ENCODE data around the gene SMS. TPM values are rescaled to one million over a fixed set of nuclear protein-coding genes. Genes with fewer than 3 reads are reported as not detected.

SMS gene
- total RNA-seq, 2 donors from 2014 or later: 57.0 to 116 TPM

DNA sequence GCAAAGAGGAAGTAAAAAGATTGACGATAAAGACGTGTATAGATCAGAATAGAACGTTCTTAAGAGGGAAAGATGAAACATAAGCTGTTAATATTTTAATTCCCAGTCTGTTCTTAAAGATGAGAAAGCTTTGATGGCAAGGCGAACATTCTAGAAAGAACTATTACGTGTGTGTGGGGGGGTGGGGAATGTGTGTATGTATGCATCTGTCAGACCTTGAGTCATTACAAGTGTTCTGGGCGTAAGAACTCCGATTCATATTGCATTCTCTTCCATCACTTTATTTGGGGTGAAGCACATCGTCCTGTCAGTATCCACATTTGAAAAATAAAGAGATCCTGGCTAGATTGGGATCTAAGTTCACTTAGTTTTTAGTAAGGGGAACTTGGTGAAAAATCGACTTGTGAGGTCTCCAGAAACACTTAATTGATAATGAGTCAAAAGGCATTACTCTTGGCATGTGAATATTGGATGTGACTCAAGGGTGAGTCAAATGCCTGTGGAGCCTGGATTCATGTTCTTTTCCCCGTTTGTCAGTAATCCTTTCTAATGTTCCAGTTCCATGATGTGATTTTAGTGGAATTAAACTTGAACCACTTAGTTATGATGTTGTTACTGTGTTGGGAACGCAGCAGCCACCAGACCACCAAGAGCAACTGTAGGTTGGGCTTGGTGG, 3.1 kb downstream of the SMS start:
- no peaks in the 10 kb centered on the region for H3K27me3 ChIP-seq (replicated peaks; ENCODE audit: insufficient read depth)
- H3K9me3 ChIP-seq: no peaks in the 10 kb centered on the region
- no peaks in the 10 kb centered on the region for H3K36me3 ChIP-seq
- no peaks in the 10 kb centered on the region for H3K4me1 ChIP-seq (replicated peaks)
- WGBS: 35% methylated on average over 11 of the region's 11 CpGs
- no peak overlapping the region for H3K4me3 ChIP-seq
- no peak for TF ChIP-seq POLR2AphosphoS5 (IDR thresholded peaks at IDR 0.05)
- TF ChIP-seq POLR2A (IDR thresholded peaks at IDR 0.05): no peak
- TF ChIP-seq, protein P1, sequence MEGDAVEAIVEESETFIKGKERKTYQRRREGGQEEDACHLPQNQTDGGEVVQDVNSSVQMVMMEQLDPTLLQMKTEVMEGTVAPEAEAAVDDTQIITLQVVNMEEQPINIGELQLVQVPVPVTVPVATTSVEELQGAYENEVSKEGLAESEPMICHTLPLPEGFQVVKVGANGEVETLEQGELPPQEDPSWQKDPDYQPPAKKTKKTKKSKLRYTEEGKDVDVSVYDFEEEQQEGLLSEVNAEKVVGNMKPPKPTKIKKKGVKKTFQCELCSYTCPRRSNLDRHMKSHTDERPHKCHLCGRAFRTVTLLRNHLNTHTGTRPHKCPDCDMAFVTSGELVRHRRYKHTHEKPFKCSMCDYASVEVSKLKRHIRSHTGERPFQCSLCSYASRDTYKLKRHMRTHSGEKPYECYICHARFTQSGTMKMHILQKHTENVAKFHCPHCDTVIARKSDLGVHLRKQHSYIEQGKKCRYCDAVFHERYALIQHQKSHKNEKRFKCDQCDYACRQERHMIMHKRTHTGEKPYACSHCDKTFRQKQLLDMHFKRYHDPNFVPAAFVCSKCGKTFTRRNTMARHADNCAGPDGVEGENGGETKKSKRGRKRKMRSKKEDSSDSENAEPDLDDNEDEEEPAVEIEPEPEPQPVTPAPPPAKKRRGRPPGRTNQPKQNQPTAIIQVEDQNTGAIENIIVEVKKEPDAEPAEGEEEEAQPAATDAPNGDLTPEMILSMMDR (IDR thresholded peaks at IDR 0.05): no peak
- intact Hi-C loops (cut with DNase I): no loop called here
- DNase-seq (ENCODE audit: low spot score): no peak
- H3K27ac ChIP-seq: no peak overlapping the region

DNA sequence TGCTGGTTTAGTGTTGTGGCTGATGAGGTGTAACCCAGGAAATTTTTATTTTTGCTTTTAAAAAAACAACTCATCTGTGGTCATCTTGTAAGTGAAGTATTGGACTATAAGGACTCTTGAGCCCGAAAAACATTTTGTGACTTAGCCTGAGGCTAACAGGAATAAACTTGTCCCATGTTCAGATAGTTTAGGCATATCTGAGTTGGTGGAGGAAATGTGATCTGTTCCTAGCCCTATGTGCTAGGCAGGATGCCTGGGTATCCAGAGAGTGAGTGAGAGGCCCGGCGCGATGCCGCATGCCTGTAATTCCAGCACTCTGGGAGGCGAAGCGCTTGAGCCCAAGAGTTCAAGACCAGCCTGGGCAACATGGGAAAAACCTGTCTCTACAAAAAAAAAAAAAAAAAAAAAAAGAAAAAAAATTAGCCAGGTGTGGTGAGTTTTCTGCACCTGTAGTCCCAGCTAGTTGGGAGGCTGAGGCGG, 3.7 kb downstream of the SMS start:
- no peak for DNase-seq (ENCODE audit: low spot score)
- TF ChIP-seq POLR2AphosphoS5 (IDR thresholded peaks at IDR 0.05) (no peak), POLR2A (IDR thresholded peaks at IDR 0.05) (no peak)
- TF ChIP-seq, protein P1 (IDR thresholded peaks at IDR 0.05): no peak
- no peaks in the 10 kb centered on the region for H3K4me1 ChIP-seq (replicated peaks)
- no peaks in the 10 kb centered on the region for H3K9me3 ChIP-seq
- intact Hi-C loops (cut with DNase I): no loop called here
- no peaks in the 10 kb centered on the region for H3K36me3 ChIP-seq
- no peak overlapping the region for H3K4me3 ChIP-seq
- H3K27ac ChIP-seq: no peak overlapping the region
- 64% methylated on average over 8 of the region's 8 CpGs for WGBS
- H3K27me3 ChIP-seq (replicated peaks; ENCODE audit: insufficient read depth): no peaks in the 10 kb centered on the region

DNA sequence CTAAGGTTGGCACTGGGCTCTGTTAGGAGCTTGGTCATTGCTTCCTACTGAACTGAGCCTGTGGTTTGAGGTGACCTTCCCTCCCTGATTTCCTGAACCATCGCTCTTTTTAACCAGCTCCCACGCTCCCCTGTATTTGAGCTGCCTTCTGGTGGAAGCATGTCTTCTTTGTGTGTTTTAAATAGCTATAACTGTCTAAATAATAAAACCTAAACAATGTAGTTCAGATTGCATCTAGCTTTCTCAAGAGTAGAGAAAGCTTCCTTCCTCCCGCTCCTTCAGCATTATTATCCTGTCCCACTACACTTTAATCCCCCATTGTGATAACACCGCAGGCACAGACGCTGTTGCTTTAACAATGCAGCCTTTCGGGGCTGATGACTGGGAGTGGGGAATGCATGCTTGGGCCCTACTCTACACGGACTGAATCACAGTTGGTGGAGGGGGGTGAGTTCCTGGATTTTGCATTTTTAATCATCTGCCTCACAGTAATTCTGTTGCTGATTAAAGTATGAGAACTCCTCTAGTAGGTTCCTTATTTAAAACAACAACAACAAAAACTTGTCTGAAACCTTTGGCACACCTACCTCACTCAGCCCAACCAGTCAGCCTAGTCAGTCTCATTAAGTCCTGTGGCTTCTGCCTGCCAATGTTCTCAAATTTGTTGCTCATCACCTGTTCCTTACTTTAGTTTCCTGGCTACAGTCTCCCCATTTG, 6.6 kb downstream of the SMS start:
- intact Hi-C loops (cut with DNase I): no loop called here
- 11% methylated on average over 7 of the region's 7 CpGs for WGBS
- DNase-seq (ENCODE audit: low spot score): no peak
- H3K27ac ChIP-seq: peak overlapping the region in 1 of 2 donors; percentile 22
- H3K4me1 ChIP-seq (replicated peaks): no peaks in the 10 kb centered on the region
- H3K9me3 ChIP-seq: no peaks in the 10 kb centered on the region
- H3K36me3 ChIP-seq: no peaks in the 10 kb centered on the region
- H3K4me3 ChIP-seq: no peak overlapping the region
- TF ChIP-seq POLR2AphosphoS5 (IDR thresholded peaks at IDR 0.05) (no peak), POLR2A (IDR thresholded peaks at IDR 0.05) (no peak)
- TF ChIP-seq, protein P1 (IDR thresholded peaks at IDR 0.05): no peak
- no peaks in the 10 kb centered on the region for H3K27me3 ChIP-seq (replicated peaks; ENCODE audit: insufficient read depth)

DNA sequence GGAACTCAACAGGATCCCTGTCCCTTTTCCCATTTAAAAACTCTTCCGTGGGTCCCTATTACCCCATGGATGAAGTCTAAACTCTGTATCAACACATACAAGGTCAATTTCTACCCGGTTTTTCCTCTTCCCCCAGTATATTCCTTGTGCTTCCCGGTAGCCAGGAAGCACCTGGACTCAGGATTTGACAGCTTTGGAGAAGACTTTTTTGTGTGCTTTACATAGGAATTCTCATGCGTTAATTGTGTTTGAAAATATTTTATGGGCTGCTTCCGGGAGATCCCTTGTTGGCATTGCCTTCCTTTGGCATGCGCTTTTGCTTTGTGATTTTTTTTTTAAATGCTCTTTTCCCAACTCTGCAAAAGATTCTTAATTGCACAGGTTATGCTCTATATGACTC, 7.2 kb downstream of the SMS start:
- Histone ChIP-seq H3K27me3 (replicated peaks; ENCODE audit: insufficient read depth) (no peaks in the 10 kb centered on the region), H3K36me3 (no peaks in the 10 kb centered on the region), H3K4me1 (replicated peaks) (no peaks in the 10 kb centered on the region), H3K4me3 (no peak overlapping the region), H3K27ac (peak overlapping the region in 1 of 2 donors; percentile 22), H3K9me3 (no peaks in the 10 kb centered on the region)
- no peak for TF ChIP-seq POLR2A (IDR thresholded peaks at IDR 0.05)
- no peak for TF ChIP-seq POLR2AphosphoS5 (IDR thresholded peaks at IDR 0.05)
- TF ChIP-seq, protein P1 (IDR thresholded peaks at IDR 0.05): no peak
- WGBS: 34% methylated on average over 6 of the region's 6 CpGs
- no peak for DNase-seq (ENCODE audit: low spot score)
- intact Hi-C loops (cut with DNase I): no loop called here
